SK-N-MC (cell line): ENCODE measurements around the gene PWWP2B.

ENCODE experiments used
- DNase-seq: peaks from one replicate; pipeline ENCODE4 v3.0.0-alpha.2; 2011; ENCODE audit warnings: low read depth, low spot score
- H3K27ac ChIP-seq: fragments of 200-600 bp; sonication (generic); 2 replicates; pipeline ENCODE4 v1.5.1; 2016; ENCODE audit warnings: mixed run types
- H3K36me3 ChIP-seq: fragments of 200-600 bp; sonication (generic); 2 replicates; pipeline ENCODE4 v1.6.1; 2017; ENCODE audit warnings: antibody characterized with exemption, low read length, mixed read lengths; ENCODE audit not compliant: insufficient read depth
- H3K4me3 ChIP-seq: fragments of 200-600 bp; sonication (generic); 2 replicates; pipeline ENCODE4 v1.5.1; 2016
- H3K9ac ChIP-seq: fragments of 200-600 bp; sonication (generic); 2 replicates; pipeline ENCODE4 v1.8.0; 2017; ENCODE audit warnings: mixed run types, mixed read lengths; ENCODE audit not compliant: insufficient read length
- H3K9me3 ChIP-seq: fragments of 200-600 bp; sonication (generic); 2 replicates; pipeline ENCODE4 v1.6.1; 2017; ENCODE audit warnings: low read depth, mild to moderate bottlenecking, antibody characterized with exemption, low read length, moderate library complexity, mixed read lengths
- EZH2 ChIP-seq: fragments of 200-600 bp; sonication (generic); IDR thresholded peaks from one replicate; pipeline ENCODE4 v1.6.1; 2017; ENCODE audit warnings: antibody characterized with exemption
- FOXP2 ChIP-seq: optimal IDR thresholded peaks from 2 replicates; pipeline ENCODE3; 2011; ENCODE audit warnings: mild to moderate bottlenecking, moderate library complexity; ENCODE audit not compliant: insufficient read depth; ENCODE audit errors: extremely low read length, control extremely low read depth
- POLR2AphosphoS5 ChIP-seq: IDR thresholded peaks from 2 replicates; pipeline ENCODE4 v1.6.1; 2012; ENCODE audit warnings: mild to moderate bottlenecking, low read depth, low read length, borderline replicate concordance

Gene PWWP2B

GRCh38 chr10:132445516-132446194 is 48.7 kb downstream of the PWWP2B start:
- Histone ChIP-seq H3K9ac (no peak overlapping the region), H3K27ac (peak overlapping the region; percentile 85), H3K36me3 (no peaks in the 10 kb centered on the region)

DNA sequence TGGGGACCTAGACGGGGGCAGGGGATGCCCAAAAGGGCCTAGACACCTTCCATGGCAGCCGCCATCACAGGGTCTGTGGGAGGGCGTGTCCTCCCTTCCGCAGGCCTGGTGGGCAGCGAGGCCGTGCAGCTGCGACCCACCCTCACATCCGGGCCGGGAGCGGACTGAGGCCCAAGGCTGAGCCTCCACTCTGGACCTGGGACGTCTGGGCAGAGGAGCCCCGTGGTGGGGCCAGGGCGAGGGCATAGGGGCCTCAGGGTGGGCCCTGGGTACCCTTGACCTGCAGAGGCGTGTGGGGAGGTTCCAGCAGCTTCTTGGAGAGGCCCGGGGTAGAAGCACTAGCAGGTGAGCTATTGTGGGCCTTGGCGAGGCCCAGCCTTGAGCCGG is 49.2 kb downstream of the PWWP2B start:
- H3K9me3 ChIP-seq: no peaks in the 10 kb centered on the region
- H3K36me3 ChIP-seq: no peaks in the 10 kb centered on the region
- no peak overlapping the region for H3K9ac ChIP-seq
- no peak overlapping the region for H3K4me3 ChIP-seq
- peak overlapping the region; percentile 57; the same call in 1 of the 2 replicates for H3K27ac ChIP-seq
- TF ChIP-seq POLR2AphosphoS5 (no peak), FOXP2 (no peak), EZH2 (no peak)
- DNase-seq: no peak

More at GRCh38 chr10:132445516-132446194, 48.7 kb downstream of the PWWP2B start:
- no peak for DNase-seq
- H3K9me3 ChIP-seq: no peaks in the 10 kb centered on the region
- H3K4me3 ChIP-seq: peak overlapping the region; percentile 57; the same call in 1 of the 2 replicates
- TF ChIP-seq EZH2: no peak
- TF ChIP-seq POLR2AphosphoS5: no peak
- TF ChIP-seq FOXP2: no peak

GRCh38 chr10:132446661-132447445 is 49.9 kb downstream of the PWWP2B start:
- Histone ChIP-seq H3K27ac (peak overlapping the region; percentile 97), H3K4me3 (no peak overlapping the region), H3K36me3 (no peaks in the 10 kb centered on the region), H3K9ac (peak overlapping the region; percentile 65), H3K9me3 (no peaks in the 10 kb centered on the region)
- TF ChIP-seq EZH2 (no peak), POLR2AphosphoS5 (no peak), FOXP2 (no peak)
- no peak for DNase-seq

- Histone ChIP-seq H3K27ac (peak overlapping the region; percentile 97), H3K36me3 (no peaks in the 10 kb centered on the region), H3K4me3 (0 out of 2 replicates have a peak overlapping the region, but pooled peaks have one; percentile 40), H3K9ac (peak overlapping the region; percentile 65), H3K9me3 (no peaks in the 10 kb centered on the region)
- TF ChIP-seq POLR2AphosphoS5 (no peak), EZH2 (no peak), FOXP2 (no peak)
- DNase-seq: no peak
Observed at GRCh38 chr10:132447446-132448247, 50.6 kb downstream of the PWWP2B start.

GRCh38 chr10:132448248-132448731 is 51.3 kb downstream of the PWWP2B start:
- peak overlapping the region; percentile 65 for H3K9ac ChIP-seq
- H3K27ac ChIP-seq: peak overlapping the region; percentile 97
- no peaks in the 10 kb centered on the region for H3K9me3 ChIP-seq
- 0 out of 2 replicates have a peak overlapping the region, but pooled peaks have one; percentile 40 for H3K4me3 ChIP-seq
- no peak for DNase-seq
- TF ChIP-seq POLR2AphosphoS5 (no peak), EZH2 (no peak), FOXP2 (no peak)
- no peaks in the 10 kb centered on the region for H3K36me3 ChIP-seq

DNA sequence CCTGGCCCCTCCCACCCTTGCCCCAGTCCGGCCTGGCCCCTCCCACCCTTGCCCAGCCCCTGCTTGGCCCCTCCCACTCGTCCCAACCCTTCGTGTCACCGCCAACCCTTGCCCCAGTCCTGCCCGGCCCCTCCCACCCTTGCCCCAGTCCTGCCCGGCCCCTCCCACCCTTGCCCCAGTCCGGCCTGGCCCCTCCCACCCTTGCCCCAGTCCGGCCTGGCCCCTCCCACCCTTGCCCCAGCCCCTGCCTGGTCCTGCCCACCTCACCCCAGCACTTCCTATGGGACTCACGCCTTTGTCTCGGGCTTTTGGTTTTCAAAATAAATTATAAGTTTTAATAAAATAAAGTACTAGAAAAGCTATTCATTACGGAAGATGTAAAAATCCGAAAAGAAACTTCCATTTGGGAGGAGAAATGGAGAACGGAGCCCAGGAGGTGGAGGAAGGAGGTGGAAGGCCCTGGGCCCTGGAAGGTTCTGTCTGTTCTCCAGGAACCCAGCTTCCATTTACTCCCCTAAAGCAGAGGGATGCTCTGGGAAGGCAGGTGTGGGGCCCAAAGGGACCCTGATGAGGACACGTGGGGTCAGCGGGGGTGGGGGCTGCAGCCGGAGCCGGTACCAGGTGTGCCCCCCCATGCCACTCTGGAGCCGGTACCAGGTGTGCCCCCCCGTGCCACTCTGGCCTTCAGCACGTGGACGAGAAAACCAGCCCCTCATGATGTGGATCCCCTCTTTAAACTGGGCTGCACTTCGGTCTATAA is 52.2 kb downstream of the PWWP2B start:
- no peaks in the 10 kb centered on the region for H3K36me3 ChIP-seq
- H3K9me3 ChIP-seq: no peaks in the 10 kb centered on the region
- no peak overlapping the region for H3K4me3 ChIP-seq
- DNase-seq: no peak
- peak overlapping the region; percentile 62; the same call in 1 of the 2 replicates for H3K27ac ChIP-seq
- H3K9ac ChIP-seq: no peak overlapping the region
- TF ChIP-seq POLR2AphosphoS5: no peak
- no peak for TF ChIP-seq FOXP2
- no peak for TF ChIP-seq EZH2

DNA sequence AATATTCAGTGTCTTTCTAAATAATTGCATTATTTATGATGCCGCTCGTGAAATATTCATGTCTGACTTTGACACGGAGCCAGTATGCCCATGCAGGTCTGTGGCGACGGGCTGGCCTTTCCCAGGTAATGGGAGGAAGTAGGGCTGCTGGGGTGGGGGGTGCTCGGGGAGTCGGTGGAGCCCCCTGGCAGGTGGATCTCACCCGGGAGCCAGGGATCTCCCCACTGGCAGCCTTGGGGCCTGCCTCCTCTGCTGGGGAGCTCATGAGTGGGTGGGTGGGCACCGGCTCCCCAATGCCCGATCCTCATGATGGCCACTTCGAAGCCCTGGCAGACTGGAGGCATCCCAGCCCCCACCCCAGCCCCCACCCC is 52.8 kb downstream of the PWWP2B start:
- TF ChIP-seq FOXP2 (no peak), POLR2AphosphoS5 (no peak), EZH2 (no peak)

DNA sequence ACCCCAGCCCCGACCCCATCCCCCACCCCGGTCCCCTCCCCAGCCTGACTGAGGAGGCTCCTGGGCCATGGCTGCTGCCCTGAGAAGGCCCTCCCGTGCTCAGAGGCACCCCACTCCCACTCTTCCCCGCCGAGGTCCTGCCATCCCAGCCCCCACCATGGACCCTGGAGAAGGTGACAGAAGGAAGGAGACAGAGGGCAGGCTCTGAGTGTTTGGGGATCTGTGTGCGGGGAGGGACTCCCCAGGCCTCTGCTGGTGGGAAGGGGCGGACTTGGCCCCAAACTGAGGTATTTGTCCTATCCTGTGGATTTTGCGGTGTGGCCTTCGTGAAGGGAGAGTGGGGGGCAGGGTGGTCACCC is 53.4 kb downstream of the PWWP2B start:
- no peak overlapping the region for H3K4me3 ChIP-seq
- no peak overlapping the region for H3K9ac ChIP-seq
- H3K9me3 ChIP-seq: no peaks in the 10 kb centered on the region
- no peak overlapping the region for H3K27ac ChIP-seq
- no peaks in the 10 kb centered on the region for H3K36me3 ChIP-seq
- TF ChIP-seq POLR2AphosphoS5 (no peak), FOXP2 (no peak), EZH2 (no peak)
- DNase-seq: no peak

More for the DNA sequence above, 52.8 kb downstream of the PWWP2B start:
- H3K36me3 ChIP-seq: no peaks in the 10 kb centered on the region
- no peaks in the 10 kb centered on the region for H3K9me3 ChIP-seq
- no peak for DNase-seq
- no peak overlapping the region for H3K27ac ChIP-seq
- H3K4me3 ChIP-seq: no peak overlapping the region
- no peak overlapping the region for H3K9ac ChIP-seq
